Activated gamma-delta T cell (primary cell): ENCODE measurements around the gene E2F4.

Experiments
- DNase-seq: peaks from one replicate; lab custom pipeline; 2025; lab: John Stamatoyannopoulos, UW

E2F4 gene

GRCh38 chr16:67208154-67208896, 16.4 kb downstream of the E2F4 start:
- DNase-seq, result no peak

GRCh38 chr16:67209565-67209964, 17.6 kb downstream of the E2F4 start:
- no peak for DNase-seq

DNA sequence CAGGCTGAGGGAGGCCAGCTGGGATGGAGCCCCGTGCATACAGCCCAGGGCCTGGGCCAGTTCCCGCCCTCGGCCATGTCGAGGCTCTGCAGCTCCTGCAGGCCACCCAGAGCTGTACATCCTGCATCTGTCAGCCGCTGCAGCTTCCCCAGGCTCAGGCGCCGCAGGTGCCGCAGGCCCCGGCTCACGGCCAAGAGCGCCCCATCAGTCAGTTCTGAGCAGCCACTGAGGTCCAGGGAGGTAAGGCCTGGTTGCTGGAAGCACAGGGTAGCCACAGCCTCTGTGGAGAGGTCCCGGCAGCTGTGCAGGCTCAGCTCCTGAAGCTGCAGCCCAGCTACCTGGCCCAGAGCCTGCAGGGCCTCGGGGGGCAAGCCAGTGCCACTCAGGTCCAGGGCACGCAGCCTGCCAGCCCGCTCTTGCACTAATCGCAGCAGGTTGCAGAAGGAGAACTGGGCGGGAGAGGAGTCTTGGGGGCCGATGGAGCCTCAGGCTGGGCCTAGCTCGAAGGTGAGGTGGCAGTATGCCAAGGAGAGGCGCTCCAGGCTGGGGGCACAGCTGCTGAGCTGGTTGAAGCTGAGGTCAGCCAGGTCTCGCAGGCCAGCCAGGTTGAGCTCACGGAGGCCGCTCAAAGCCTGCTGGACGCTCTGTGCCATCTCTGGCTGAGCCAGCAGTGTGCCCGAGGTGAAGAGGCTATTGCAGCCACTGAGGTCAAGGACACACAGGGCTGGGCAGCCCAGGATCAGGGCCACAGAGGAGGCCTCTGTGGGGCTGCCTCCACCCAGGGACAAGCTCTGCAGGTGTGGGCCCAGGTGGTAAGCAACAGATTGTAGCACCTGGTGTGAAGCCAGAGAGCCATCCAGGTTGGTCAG, 18.3 kb downstream of the E2F4 start:
- DNase-seq, result no peak

DNA sequence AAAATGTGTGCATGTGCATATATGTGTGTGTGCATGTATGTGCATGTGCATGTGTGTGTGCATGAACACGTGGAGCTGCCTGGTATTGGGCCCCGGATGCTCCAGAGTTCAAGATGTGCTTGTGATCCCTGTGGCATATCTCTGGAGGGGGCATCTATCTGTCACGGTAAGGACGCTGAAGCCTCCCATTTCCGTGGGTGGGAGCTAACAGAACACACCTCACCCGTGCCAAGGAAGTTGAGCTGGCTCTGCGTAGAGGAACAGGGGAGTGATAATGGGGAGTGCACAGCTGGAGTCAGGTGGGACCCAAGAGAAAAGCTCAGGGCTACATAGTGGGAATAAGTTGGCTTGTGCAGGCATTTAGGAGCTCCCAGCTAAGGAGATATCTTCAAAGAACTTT, 19.7 kb downstream of the E2F4 start:
- no peak for DNase-seq

- DNase-seq, result no peak
These were observed 20.8 kb downstream of the E2F4 start for GRCh38 chr16:67212766-67213165.

GRCh38 chr16:67213197-67214019, 21.5 kb downstream of the E2F4 start:
- DNase-seq, result no peak

DNA sequence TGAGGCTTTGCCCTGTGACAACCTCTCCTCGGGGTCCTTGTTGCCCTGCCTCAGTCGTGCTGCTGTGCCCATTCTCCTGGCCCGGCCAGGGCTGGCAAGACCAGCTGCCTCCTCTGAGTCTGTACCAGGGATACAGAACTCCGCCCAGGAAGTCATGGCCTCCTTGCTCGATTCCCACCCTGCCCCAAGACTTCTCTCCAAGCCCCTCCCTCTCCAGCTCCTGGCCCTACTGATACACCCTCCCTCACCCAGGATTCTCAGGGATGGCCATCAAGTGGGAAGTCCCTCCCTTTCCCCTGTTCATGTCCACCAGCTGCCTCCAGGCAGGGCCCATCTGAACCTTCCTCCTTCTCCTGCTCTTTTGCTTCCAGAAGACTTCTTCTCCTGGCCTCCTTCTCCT, 23.8 kb downstream of the E2F4 start:
- no peak for DNase-seq

GRCh38 chr16:67216612-67217490, 24.9 kb downstream of the E2F4 start:
- DNase-seq, result no peak

DNA sequence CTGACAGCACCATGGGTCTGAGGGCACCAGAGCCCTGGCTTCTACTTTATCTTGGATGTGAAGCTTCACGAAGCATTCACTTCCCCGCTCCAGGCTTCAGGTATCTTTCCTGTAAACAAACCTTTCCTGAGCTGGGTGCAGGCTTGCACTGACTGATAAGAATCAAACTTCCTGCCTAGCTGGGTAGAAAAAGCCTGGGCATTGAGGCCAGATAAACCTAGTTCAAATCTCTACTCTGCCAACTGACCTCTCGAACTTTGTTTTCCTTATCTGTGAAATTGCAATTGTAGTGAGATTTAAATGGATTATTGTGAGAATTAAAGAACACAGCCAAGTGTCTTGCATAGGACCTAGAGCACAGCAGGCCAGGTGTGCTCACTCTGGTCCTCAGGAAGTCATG, 32.0 kb downstream of the E2F4 start:
- no peak for DNase-seq

GRCh38 chr16:67226295-67226803, 34.4 kb downstream of the E2F4 start:
- DNase-seq, result no peak

- peak; percentile 80 for DNase-seq
These were observed 35.0 kb downstream of the E2F4 start, which contains the start of gene TMEM208 for GRCh38 chr16:67226804-67227566. TSS of gene TMEM208 (plus strand) at chr16:67227130. CDS start at chr16:67227219, 89 bp downstream.

DNA sequence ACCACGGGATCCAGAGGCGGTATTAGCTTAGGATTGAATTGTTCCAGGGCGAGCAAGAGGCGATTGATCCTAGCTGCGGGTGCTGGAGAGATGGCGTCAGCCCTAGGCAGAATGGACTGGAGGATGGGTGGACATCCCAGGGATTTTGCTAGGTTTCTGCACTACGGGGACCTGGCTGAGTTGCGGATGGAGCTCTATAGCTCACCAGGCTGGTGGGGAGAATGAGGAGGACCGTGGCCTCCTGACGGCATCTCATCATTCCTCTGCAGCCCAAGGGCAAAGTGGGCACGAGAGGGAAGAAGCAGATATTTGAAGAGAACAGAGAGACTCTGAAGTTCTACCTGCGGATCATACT, 35.6 kb downstream of the E2F4 start:
- no peak for DNase-seq

DNA sequence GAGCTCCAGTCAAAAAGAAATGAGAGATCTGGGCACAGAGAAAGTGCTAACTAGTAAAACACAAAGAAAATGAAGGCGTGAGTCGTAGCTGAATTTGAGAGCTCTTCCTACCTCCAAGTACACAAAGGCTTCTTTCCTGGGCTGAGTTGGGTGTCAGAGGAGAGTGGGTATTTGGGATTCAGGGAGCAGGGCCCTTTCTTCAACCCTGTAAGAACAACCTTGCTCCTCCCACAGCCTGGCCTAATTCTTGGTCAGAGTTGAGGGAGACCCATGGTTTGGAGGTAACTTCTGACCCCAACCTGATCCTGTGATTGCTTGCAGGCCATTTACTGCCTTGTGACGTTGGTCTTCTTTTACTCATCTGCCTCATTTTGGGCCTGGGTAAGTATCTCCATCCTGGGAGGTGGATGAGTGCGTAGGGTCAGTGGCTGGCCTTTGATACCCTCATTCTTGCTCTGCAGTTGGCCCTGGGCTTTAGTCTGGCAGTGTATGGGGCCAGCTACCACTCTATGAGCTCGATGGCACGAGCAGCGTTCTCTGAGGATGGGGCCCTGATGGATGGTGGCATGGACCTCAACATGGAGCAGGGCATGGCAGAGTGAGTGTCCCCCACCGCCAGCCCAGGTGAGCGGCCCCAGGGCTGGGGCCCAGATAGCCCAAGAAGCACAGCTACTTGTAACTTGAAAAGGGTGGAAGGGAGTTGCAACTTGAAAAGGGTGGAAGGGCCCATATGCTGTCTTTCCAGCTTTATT, 36.3 kb downstream of the E2F4 start:
- no peak for DNase-seq

DNA sequence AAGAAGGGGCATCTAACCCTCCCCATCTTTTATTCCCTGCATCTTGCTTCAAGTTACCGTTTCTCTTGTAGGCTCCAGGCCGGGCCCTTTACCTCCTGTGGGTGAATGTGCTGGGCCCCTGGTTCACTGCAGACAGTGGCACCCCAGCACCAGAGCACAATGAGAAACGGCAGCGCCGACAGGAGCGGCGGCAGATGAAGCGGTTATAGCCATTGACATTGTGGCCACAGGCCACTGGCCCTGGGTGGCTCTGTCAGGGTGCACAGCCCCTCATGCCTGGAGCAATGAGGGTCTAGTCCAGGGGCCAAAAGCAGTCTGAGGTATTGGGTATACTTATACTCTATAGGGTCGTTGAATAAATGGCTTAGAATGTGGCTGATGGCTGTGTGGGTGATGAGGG, 37.0 kb downstream of the E2F4 start:
- DNase-seq, result no peak

GRCh38 chr16:67229906-67230808, 38.2 kb downstream of the E2F4 start:
- no peak for DNase-seq

DNA sequence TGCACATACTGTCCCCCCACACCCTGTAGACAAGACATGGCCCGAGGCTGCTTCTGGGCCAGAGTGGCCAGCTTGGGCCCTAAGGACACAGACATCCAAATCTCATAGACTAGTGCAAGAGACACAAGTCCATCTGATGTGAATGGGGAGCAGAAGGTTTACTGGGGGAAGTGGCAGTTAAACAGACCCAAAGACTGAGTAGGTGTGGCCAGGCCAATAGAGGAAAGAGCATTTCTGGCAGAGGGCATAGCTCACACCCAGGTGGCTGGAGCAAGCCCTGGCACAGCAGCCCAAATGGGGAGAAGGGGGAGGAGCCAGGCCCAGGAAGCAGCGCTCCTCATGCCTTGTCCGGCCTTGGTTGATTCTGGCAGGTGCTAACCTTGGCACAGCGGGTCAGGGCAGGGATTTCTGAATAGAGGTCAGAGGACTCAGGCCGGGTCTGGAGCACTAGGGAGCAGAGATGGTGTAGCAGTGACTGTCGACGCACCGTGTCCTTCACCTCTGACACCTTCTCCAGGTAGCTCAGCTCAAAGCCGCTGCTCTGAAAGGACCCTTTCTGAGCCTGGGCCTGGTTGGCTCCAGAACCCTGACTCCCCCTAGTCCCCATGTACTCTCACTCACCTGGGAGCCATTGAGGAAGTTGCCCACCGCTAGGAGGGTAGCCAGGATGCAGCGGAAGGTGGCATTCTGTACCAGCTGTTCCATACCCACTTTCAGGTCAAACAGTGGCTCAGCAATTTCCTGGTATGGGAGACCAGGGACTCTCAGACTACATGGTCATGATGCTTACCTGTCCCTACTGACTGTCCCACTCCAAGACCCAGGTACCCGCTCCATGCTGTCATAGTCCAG, 39.1 kb downstream of the E2F4 start:
- no peak for DNase-seq

DNA sequence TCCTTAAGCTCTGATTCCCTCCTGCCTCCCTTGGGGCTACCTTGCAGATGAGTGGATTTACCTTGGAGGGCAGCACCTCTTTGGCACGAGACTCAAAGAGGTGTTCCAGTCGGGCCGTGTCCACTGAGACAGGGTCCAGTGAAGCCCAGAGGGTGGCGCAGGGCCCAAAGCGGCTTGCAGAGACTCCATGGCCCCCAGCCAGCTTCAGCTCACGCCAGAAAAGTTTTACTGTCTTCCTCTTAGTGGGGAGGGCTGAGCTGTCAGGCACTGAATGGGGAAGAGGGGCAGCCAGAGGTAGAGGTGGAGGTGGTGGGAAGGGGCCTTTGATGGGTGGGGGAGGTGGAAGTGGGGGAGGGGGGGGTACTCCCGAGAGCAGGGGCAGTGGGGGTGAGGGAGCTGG, 41.6 kb downstream of the E2F4 start:
- DNase-seq, result no peak

- DNase-seq, result no peak
These were observed 42.2 kb downstream of the E2F4 start for GRCh38 chr16:67234180-67234597.
